Gastrocnemius medialis (tissue), 4 donors: ENCODE data around the gene FGF10. TPM values are rescaled to one million over a fixed set of nuclear protein-coding genes. Genes with fewer than 3 reads are reported as not detected.

ENCODE experiments used
- ATAC-seq, 2 donors: fragments of 150-250 bp; one replicate each; pipeline ENCODE4 v1.9.1; 2016
- DNase-seq, 2 donors: peaks; one replicate each; pipeline ENCODE4 v3.0.0-alpha.2; 2019
- H3K27ac ChIP-seq, 4 donors: fragments of 200-600 bp; sonication (generic); 1 replicate in 1 of 4; 2 replicates in 3 of 4; pipeline ENCODE4 v1.5.1; 2016 to 2018; ENCODE audit warnings: mild to moderate bottlenecking in 2 of 4, moderate library complexity in 1 of 4
- H3K27me3 ChIP-seq, 3 donors: fragments of 200-600 bp; sonication (generic) in 2 of 3; 1 replicate in 1 of 3; 2 replicates in 2 of 3; pipeline versions ENCODE4 v1.5.1 to v1.6.0; 2016 to 2019; ENCODE audit warnings: mild to moderate bottlenecking in 1 of 3, moderate library complexity in 1 of 3
- H3K36me3 ChIP-seq, 2 donors: fragments of 200-600 bp; sonication (generic) in 1 of 2; one replicate each; pipeline ENCODE4 v1.5.1; 2017 to 2018
- H3K4me1 ChIP-seq, 2 donors: fragments of 200-600 bp; sonication (generic) in 1 of 2; one replicate each; pipeline ENCODE4 v1.5.1; 2016 to 2017; ENCODE audit warnings: mild to moderate bottlenecking in 2 of 2
- H3K4me3 ChIP-seq, 4 donors: fragments of 200-600 bp; sonication (generic) in 3 of 4; 1 replicate in 1 of 4; 2 replicates in 3 of 4; pipeline ENCODE4 v1.5.1; 2016 to 2019; ENCODE audit warnings: mild to moderate bottlenecking in 2 of 4
- H3K9me3 ChIP-seq, 3 donors: fragments of 200-600 bp; sonication (generic) in 2 of 3; 1 replicate in 1 of 3; 2 replicates in 2 of 3; pipeline ENCODE4 v1.5.1; 2016 to 2019
- CTCF ChIP-seq, 5 experiments: fragments of 450-650 bp in 3 of 5; fragments of 200-600 bp in 2 of 5; sonication (generic) in 2 of 5; IDR thresholded peaks in 4 of 5; conservative IDR thresholded peaks in 1 of 5; 1 replicate in 4 of 5; 2 replicates in 1 of 5; pipeline ENCODE4 v1.5.1; 2016 to 2019; ENCODE audit warnings: antibody characterized with exemption in 5 of 5, mild to moderate bottlenecking in 3 of 5, moderate library complexity in 3 of 5
- POLR2A ChIP-seq, 2 donors: fragments of 450-650 bp; IDR thresholded peaks; one replicate each; pipeline ENCODE4 v1.6.1; 2017; ENCODE audit warnings: antibody characterized with exemption in 2 of 2, mild to moderate bottlenecking in 2 of 2, moderate library complexity in 2 of 2
- in situ Hi-C, 4 donors: fragments of 200-750 bp; cut with MboI; loops; one replicate each; pipeline versions ENCODE4 v1.15.0 to v1.8.0; 2017; ENCODE audit warnings: low sequenced_read_pairs in 4 of 4
- intact Hi-C: fragments of 100-400 bp; cut with DNase I; formaldehyde crosslinking; loops from one replicate; pipeline ENCODE4 v1.15.1; 2023; ENCODE audit warnings: low total_unique reads
- total RNA-seq, 4 donors: library from RNA; depleted of rRNA; stranded (reverse); fragments of >200 nt; gene quantifications; one replicate each; pipeline versions ENCODE4 v1.1.0 to v1.2.3, GENCODE V29; 2016

FGF10 gene
- total RNA-seq, 4 donors from 2014 or later = 0.23 to 2.6 (median 0.76) TPM; not detected in 1

GRCh38 chr5:44367203-44367602, 22.0 kb downstream of the FGF10 start:
- intact Hi-C loops = no loop called here
- no peak overlapping the region for H3K4me3 ChIP-seq

GRCh38 chr5:44365345-44365744, 23.9 kb downstream of the FGF10 start:
- ATAC-seq (no peak), DNase-seq (no peak)
- Histone ChIP-seq H3K9me3 (no peaks in the 10 kb centered on the region), H3K4me1 (no peaks in the 10 kb centered on the region), H3K36me3 (no peaks in the 10 kb centered on the region), H3K4me3 (no peak overlapping the region), H3K27me3 (no peaks in the 10 kb centered on the region), H3K27ac (no peak overlapping the region)
- intact Hi-C loops = no loop called here
- in situ Hi-C loops = no loop called here
- TF ChIP-seq CTCF (IDR thresholded peaks at IDR 0.05 in 4 of 5, conservative IDR thresholded peaks at IDR 0.05 in 1 of 5) (no peak), POLR2A (IDR thresholded peaks at IDR 0.05) (no peak)

More at GRCh38 chr5:44367203-44367602, 22.0 kb downstream of the FGF10 start:
- TF ChIP-seq POLR2A (IDR thresholded peaks at IDR 0.05) (no peak), CTCF (IDR thresholded peaks at IDR 0.05 in 4 of 5, conservative IDR thresholded peaks at IDR 0.05 in 1 of 5) (no peak)
- H3K36me3 ChIP-seq = no peaks in the 10 kb centered on the region
- H3K9me3 ChIP-seq = no peaks in the 10 kb centered on the region
- no peaks in the 10 kb centered on the region for H3K4me1 ChIP-seq
- in situ Hi-C loops = no loop called here
- no peak overlapping the region for H3K27ac ChIP-seq
- no peak for ATAC-seq
- no peak for DNase-seq
- H3K27me3 ChIP-seq = no peaks in the 10 kb centered on the region

GRCh38 chr5:44364097-44364496, 25.1 kb downstream of the FGF10 start:
- in situ Hi-C loops = no loop called here

GRCh38 chr5:44361342-44362001, 27.7 kb downstream of the FGF10 start:
- in situ Hi-C loops = no loop called here
- no peak for DNase-seq
- intact Hi-C loops = no loop called here
- no peak overlapping the region for H3K27ac ChIP-seq
- H3K4me3 ChIP-seq = no peak overlapping the region
- no peaks in the 10 kb centered on the region for H3K4me1 ChIP-seq
- H3K9me3 ChIP-seq = no peaks in the 10 kb centered on the region
- H3K36me3 ChIP-seq = no peaks in the 10 kb centered on the region
- no peak for ATAC-seq
- TF ChIP-seq POLR2A (IDR thresholded peaks at IDR 0.05) (no peak), CTCF (IDR thresholded peaks at IDR 0.05 in 4 of 5, conservative IDR thresholded peaks at IDR 0.05 in 1 of 5) (no peak)
- H3K27me3 ChIP-seq = no peaks in the 10 kb centered on the region

More at GRCh38 chr5:44364097-44364496, 25.1 kb downstream of the FGF10 start:
- Histone ChIP-seq H3K27me3 (no peaks in the 10 kb centered on the region), H3K27ac (no peak overlapping the region), H3K36me3 (no peaks in the 10 kb centered on the region), H3K4me1 (no peaks in the 10 kb centered on the region), H3K9me3 (no peaks in the 10 kb centered on the region), H3K4me3 (no peak overlapping the region)
- intact Hi-C loops = no loop called here
- TF ChIP-seq POLR2A (IDR thresholded peaks at IDR 0.05) (no peak), CTCF (IDR thresholded peaks at IDR 0.05 in 4 of 5, conservative IDR thresholded peaks at IDR 0.05 in 1 of 5) (no peak)
- no peak for ATAC-seq
- no peak for DNase-seq

- DNase-seq (no peak), ATAC-seq (no peak)
- no peak overlapping the region for H3K4me3 ChIP-seq
- H3K27me3 ChIP-seq = no peaks in the 10 kb centered on the region
- TF ChIP-seq POLR2A (IDR thresholded peaks at IDR 0.05) = no peak
- no peak for TF ChIP-seq CTCF (IDR thresholded peaks at IDR 0.05 in 4 of 5, conservative IDR thresholded peaks at IDR 0.05 in 1 of 5)
- H3K9me3 ChIP-seq = no peaks in the 10 kb centered on the region
- in situ Hi-C loops (no loop called here), intact Hi-C loops (no loop called here)
- H3K4me1 ChIP-seq = no peaks in the 10 kb centered on the region
- H3K27ac ChIP-seq = no peak overlapping the region
- H3K36me3 ChIP-seq = no peaks in the 10 kb centered on the region
Measured at GRCh38 chr5:44360919-44361318, 28.3 kb downstream of the FGF10 start.
